Colon (tissue), 2 donors: Measurements from ENCODE around the gene NEU3.
"Not testable (repeated sequence)": the region's sequence is repeated elsewhere in the genome, so short reads cannot be mapped to it uniquely, and the experiment has no call there.

Experiments
- FAIRE-seq: peaks from 2 replicates; lab custom pipeline; 2012; peaks lifted over from hg19 to GRCh38; lab: Jason Lieb, UNC
- donor health status: control.
- donor health status: control.

NEU3 gene

DNA sequence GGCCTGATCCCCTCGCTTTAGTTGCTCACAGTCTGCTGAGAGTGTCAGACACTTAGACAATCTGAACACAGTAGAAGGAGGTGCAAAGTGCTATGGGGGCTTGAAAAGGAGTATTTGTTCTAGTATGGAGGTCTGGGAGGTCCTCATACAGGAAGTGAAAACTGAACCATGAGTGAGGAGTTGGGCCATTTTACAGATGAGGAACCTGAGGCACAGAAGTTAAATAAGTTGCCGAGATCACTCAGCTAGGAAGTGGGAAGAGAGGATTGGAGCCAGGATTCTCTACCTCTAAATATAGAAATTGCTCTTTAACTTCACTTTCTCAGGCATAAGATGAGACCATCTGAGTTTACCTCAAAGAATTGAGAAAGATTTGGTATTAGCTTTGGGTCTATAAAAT is 4.0 kb upstream of the NEU3 start:
- FAIRE-seq = no peak

- no peak for FAIRE-seq
Measured at GRCh38 chr11:74989260-74989638, 516 bp downstream of the NEU3 start.

GRCh38 chr11:74990150-74990549 is 1.4 kb downstream of the NEU3 start:
- FAIRE-seq = not testable (repeated sequence)

DNA sequence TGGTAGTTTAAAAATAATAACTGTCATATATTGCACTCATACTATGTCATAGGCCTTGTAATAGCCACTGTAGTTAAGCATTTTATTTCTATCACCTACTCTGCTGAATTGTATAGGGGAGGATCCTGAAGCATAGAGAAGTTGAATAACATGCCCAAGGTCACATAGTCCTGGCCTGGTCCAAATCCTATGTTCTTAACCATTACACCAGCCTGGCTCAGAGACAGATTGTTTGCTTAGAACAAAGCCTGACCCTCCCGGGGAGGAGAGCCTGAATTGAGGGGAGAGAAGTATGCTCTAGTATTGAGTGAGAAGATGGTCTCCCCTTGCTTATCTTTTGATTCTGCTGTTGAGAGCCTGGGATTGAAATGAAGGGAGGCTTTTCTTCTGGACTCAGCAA is 2.2 kb downstream of the NEU3 start:
- FAIRE-seq = no peak

GRCh38 chr11:74992852-74993251 is 4.1 kb downstream of the NEU3 start:
- FAIRE-seq = no peak

DNA sequence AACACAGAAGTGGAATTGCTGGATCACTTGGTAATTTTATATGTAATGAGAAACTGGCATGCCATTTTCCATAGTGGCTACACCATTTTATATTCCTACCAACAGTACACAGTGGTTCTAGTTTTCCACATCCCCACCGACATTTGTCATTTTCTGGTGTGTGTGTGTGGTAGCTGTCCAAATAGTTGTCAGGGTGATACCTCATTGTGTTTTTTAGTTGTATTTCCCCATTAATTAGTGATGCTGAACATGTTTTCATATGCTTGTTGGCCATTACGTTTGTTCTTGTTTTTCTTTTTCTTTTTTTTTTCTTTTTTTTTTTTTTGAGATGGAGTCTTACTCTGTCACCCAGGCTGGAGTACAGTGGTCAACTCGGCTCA is 12.2 kb downstream of the NEU3 start:
- FAIRE-seq = no peak

DNA sequence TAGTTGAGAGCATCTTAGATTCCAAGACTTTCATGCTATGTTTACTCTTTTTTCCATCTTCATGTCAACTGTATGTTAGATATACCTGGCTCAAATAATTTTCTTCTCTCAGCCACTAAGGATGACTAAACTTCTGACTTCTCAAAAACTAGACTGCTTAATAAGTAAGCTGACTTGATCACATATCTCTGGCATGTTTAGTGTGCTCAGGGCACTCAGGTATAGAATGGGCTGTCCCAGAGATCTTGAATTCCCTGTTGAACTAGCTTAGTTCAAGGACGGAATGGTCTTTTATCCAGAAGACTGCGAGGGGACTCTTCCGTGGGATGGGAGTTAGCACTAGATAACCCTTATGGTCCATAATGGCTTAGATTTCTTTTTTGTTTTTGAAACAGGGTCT is 13.0 kb downstream of the NEU3 start:
- no peak for FAIRE-seq

DNA sequence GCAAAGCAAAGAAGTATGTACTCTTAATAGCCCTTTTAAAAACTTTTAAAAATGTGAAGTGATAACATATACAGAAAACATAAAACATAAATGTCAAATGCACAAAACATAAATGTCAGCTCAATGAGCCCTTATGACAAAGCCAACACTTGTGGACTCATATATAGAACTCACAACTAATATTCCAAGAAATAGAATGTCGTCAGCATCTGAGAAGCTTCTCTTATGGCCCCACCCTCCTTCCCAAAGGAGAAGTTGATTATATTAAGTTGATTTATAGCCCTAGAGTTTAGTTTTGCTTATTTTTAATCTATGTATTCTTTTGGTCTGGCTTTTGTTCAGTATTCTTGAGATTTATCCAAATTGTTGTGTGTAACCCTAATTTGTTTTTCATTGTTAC is 13.8 kb downstream of the NEU3 start:
- no peak for FAIRE-seq

DNA sequence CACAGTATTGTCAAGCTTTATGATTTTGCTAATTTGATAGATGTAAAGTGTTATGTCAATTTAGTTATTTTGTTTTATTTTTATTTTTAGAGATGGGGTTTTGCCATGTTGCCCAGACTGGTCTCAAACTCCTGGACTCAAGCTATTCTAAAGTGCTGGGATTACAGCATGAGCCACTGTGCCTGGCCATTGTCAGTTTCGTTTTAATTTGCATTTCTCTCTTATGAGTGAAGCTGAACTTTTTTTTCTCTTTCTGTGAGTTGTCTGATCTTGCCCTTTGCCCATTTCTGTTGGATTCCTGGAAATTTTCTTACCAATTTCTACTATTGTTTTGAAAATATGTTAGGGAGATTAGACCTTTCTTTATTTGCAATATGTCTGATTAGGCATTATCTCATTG is 15.5 kb downstream of the NEU3 start:
- no peak for FAIRE-seq

GRCh38 chr11:75011357-75011756 is 22.6 kb downstream of the NEU3 start:
- no peak for FAIRE-seq

DNA sequence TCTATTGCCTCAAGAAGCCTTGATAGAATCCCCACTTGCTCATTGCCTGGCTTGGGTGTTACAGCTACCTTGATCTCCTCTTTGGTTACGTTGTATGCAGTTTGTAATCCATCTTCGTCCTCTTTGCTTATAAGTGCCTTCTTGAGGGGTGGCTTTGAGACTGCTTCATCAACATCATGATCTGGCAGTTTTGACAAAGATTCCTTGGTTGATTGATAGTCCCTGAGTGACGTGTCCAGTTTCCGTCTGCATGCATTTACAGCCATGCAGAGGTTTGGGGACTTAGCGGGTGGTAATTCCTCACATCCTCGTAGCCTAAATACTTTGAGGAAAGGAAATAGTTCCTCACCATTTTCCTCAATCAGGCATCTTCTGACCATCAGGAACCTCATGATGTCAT is 23.1 kb downstream of the NEU3 start:
- FAIRE-seq = no peak

GRCh38 chr11:75013051-75013450 is 24.3 kb downstream of the NEU3 start:
- no peak for FAIRE-seq

DNA sequence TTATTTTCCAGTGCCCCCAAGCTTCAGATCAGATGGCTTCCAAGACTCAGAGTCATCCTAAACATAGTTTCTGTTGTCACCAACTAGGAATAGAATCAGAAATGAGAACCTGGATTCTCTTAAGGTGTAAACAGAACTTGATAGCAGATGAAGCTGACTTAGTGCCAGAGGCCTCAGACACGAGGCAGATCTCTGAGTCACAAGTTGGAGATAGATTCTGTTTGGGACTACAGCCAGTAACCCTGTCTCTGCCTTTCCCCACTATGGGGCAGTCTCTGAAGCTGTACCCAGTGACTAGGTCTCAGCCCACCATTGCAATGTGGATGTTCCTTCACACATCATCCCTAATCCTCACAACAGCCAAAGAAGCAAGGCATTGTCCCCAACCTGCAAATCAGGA is 25.4 kb downstream of the NEU3 start:
- no peak for FAIRE-seq

DNA sequence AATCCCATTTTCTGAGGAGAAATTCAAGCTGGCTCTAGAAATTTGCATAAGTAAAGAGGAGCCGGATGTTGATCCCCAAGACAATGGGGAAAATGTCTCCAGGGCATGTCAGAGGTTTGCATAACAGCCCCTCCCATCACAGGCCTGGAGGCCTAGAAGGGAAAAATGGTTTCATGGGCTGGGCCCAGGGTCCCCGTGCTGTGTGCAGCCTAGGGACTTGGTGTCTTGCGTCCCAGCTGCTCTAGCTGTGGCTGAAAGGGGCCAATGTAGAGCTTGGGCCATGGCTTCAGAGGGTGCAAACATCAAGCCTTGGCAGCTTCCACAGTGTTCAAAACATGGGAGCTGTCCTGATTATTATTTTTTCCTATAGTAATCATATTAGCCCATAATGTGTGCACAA is 30.5 kb downstream of the NEU3 start:
- not testable (repeated sequence) for FAIRE-seq

- not testable (repeated sequence) for FAIRE-seq
Measured at GRCh38 chr11:75020328-75020727, 31.6 kb downstream of the NEU3 start.

- FAIRE-seq = no peak
Measured at GRCh38 chr11:75022296-75022695, 33.6 kb downstream of the NEU3 start.

DNA sequence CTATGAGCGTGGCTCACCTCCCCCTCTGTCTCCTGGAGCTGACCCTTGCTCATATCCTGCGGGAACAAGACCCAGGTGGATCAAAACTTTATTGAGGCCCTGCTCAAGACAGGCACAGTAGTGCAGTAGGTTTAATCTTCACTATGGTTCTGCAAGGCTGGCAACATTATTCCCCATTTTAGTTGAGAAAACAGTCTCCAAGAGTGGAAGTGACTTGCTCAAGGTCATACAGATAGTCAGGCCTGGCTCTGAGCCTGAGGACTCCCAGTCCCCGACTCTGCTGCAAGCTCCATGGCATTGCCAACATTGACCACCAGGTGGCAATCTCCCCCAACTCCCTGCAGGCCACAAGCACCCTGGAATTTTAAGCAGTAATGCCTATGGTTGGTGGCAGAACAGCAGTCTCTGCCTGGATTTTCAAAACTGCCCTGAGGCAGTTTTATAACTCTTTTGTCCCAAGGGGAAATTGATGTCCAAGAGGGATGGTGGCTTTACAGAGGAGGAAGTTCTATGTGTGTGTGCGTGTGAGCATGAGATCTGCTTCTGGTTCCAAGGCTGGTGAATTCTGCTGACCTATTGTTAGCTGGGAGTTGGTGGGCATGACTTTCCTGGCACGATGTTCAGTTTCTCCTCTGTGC is 34.1 kb downstream of the NEU3 start:
- no peak for FAIRE-seq

DNA sequence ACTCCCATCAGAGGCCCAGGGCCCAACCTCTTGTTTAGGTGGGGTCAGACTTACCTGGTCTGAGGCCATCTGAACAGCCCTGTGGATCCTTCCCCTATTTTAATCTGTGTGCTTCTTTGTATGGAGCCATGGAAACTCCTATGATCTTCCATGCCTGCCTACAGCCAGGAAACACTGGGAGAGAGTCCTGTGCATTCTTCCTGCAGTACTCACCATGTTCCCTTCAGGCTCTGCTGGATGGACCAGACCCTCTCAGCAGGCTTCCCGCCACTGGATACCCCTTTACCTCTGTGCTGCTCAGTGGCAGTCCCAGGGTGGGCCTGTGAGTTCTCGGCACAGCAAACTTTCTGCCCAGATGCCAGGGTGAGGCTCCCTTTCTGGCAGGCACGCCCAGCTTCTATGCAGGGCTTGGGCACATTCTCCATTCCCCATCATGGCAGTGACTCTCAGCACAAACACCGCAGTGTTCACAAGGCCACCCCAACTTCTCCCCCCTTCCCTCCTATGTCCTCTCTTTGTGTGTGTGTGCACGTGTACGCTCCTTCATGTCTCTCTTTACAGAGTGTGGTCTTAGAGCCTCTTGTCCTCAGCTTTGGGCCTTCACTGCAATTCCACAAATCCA is 34.8 kb downstream of the NEU3 start:
- no peak for FAIRE-seq

DNA sequence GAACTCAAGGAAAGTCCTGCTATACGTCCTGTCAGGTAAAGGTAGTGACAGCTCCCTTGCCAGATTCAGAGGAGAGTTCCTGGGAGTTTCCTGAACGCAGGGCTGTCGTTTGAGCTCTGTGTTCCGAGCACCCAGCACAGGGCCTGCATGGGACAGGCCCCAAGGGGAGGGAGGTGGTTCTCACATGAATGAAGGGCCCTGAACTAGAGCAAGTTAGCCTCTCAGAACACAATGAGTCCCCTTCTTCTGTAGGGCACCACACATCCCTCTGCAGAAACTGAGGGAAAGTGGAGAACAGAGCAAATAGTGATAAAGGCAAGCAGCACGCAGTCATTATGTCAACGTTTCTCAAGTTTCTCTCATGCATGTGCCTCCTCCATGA is 35.3 kb downstream of the NEU3 start:
- no peak for FAIRE-seq

DNA sequence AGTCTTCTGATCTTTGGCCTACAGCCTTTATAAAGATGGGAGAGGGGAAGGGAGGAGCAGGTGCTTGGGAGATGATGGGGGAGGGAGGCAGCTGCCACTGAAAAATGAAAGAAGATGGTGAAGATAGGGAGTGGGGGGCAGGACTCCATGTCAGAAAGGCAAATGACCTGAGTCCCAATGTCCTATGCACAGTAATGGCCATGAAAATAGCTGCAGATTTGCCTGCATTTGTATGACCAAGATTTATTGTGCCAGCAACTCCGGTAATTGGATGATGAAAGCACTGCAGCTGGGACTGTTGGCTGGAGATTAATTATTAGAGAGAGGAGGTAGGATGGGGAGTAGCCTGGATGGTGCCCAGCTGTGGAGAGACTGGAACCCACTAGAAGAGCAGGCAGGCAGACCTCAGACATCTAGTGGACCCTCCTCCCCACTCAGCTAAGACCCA is 36.1 kb downstream of the NEU3 start:
- FAIRE-seq = no peak

GRCh38 chr11:75025561-75025960 is 36.8 kb downstream of the NEU3 start:
- no peak for FAIRE-seq

GRCh38 chr11:75028321-75028720 is 39.6 kb downstream of the NEU3 start:
- FAIRE-seq = no peak

DNA sequence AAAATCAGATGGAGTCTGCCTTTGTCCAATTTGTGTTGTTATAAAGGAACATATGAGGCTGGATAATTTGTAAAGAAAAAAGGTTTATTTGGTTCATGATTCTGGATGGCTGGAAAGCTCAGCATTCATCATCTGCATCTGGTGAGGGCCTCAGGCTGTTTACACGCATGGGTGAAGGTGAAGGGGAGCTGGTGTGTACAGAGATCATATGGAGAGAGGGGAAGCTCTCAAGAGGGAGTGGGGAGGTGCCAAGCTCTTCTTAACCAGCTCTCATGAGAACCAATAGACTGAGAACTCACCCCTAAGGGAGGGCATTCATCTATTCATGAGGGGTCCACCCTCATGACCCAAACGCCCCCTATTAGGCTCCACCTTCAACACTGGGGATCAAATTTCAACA is 40.0 kb downstream of the NEU3 start:
- FAIRE-seq = no peak

GRCh38 chr11:75029836-75030631 is 41.3 kb downstream of the NEU3 start:
- FAIRE-seq = no peak
